Kidney epithelial cell (primary cell): Measurements from ENCODE around the gene UBL5. TPM values are rescaled to one million over a fixed set of nuclear protein-coding genes. Genes with fewer than 3 reads are reported as not detected.

Experiments used
- DNase-seq: peaks from one replicate; pipeline ENCODE4 v3.0.0-alpha.2; 2010; ENCODE audit warnings: low read depth
- H3K27me3 ChIP-seq: 2 replicates; pipeline ENCODE4 v1.6.0; 2011; ENCODE audit warnings: low read length; ENCODE audit not compliant: control insufficient read depth, insufficient read depth
- H3K36me3 ChIP-seq: 2 replicates; pipeline ENCODE4 v1.5.1; 2011; ENCODE audit warnings: low read length; ENCODE audit not compliant: control insufficient read depth, insufficient read depth
- H3K4me3 ChIP-seq: 2 replicates; pipeline ENCODE4 v1.5.1; 2011; ENCODE audit warnings: low read depth, mild to moderate bottlenecking, control low read depth, low read length
- CTCF ChIP-seq: IDR thresholded peaks from 2 replicates; pipeline ENCODE4 v1.5.1; 2011; ENCODE audit warnings: mild to moderate bottlenecking, moderate library complexity, low read length, control low read depth, inconsistent platforms; ENCODE audit not compliant: insufficient read depth, poor library complexity, severe bottlenecking
- total RNA-seq: library from RNA; depleted of rRNA; stranded (reverse); fragments of >200 nt; gene quantifications from 2 replicates; pipeline ENCODE4 v1.2.3, GENCODE V29; 2015

Gene UBL5
- total RNA-seq, 1 donor from 2014 or later, result 603 TPM

- H3K36me3 ChIP-seq, result no peaks in the 10 kb centered on the region
- no peak overlapping the region for H3K4me3 ChIP-seq
- no peaks in the 10 kb centered on the region for H3K27me3 ChIP-seq
- TF ChIP-seq CTCF, result no peak
- no peak for DNase-seq
Observed at GRCh38 chr19:9872618-9873242, 45.0 kb downstream of the UBL5 start.

- DNase-seq, result no peak
- no peak for TF ChIP-seq CTCF
- H3K27me3 ChIP-seq, result no peaks in the 10 kb centered on the region
- no peak overlapping the region for H3K4me3 ChIP-seq
- no peaks in the 10 kb centered on the region for H3K36me3 ChIP-seq
Observed at GRCh38 chr19:9875031-9875627, 47.4 kb downstream of the UBL5 start.

DNA sequence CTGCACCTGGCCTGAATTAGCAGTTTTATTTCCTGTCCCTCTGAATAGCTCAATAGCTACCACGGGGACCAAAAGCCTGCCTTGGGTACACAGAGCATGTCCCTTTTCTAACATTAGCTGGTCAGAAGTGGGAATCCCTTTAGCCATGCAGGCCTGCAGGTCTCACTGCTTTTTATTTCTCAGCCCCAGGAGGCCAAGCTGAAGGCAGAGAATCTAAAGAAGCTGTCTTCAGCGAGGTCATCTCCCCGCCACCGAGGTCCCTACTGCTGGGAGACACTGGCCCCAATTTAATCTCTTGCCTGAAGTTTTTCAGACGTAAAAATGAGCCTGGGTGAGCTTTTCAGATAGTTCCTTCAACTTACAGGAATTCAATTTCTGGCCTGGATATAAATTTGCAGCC lies 48.1 kb downstream of the UBL5 start:
- H3K4me3 ChIP-seq, result no peak overlapping the region
- TF ChIP-seq CTCF, result no peak
- H3K27me3 ChIP-seq, result no peaks in the 10 kb centered on the region

GRCh38 chr19:9877780-9878510 lies 50.2 kb downstream of the UBL5 start:
- no peak overlapping the region for H3K4me3 ChIP-seq
- H3K27me3 ChIP-seq, result no peaks in the 10 kb centered on the region
- H3K36me3 ChIP-seq, result no peaks in the 10 kb centered on the region
- no peak for TF ChIP-seq CTCF
- DNase-seq, result no peak

More for the DNA sequence above, 48.1 kb downstream of the UBL5 start:
- no peak for DNase-seq
- H3K36me3 ChIP-seq, result no peaks in the 10 kb centered on the region

DNA sequence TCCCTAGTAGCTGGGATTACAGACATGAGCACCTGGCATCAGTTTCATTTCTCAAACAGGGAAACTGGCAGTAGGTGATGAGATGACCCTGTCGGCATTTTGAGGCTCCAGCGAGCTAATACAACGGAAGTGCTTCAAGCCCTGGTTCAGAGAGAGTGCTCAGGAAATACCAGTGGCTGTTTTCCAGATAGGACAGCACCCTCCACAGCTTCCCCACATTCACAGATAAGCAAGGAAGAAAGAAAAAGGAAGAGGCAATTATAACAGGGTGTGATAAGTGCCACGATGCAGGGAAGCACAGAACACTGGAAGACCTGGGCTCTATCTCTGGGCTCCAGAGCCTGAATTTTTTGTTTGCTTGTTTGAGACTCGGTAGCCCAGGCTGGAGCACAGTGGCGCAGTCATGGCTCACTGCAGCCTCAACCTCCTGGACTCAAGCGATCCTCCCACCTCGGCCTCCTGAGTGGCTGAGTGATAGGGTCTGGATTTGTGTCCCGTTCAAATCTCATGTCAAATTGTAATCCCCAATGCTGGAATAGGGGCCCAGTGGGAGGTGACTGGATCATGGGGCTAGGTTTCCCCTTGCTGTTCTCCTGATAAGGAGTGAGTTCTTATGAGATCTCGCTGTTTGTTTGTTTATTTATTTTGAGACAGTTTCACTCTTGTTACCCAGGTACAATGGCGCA lies 50.9 kb downstream of the UBL5 start:
- Histone ChIP-seq H3K27me3 (no peaks in the 10 kb centered on the region), H3K4me3 (no peak overlapping the region), H3K36me3 (no peaks in the 10 kb centered on the region)
- DNase-seq, result no peak
- no peak for TF ChIP-seq CTCF

Other genes with a start within 250 kb of the UBL5 start
- 37.9 and 39.2 TPM in 2 replicates for gene ZNF121, start 243.4 kb upstream of the UBL5 start, total RNA-seq
- 30.8 and 40.8 TPM in 2 replicates for gene ZNF561, start 206.7 kb upstream of the UBL5 start, total RNA-seq
- gene ZNF562, start 152.8 kb upstream of the UBL5 start, total RNA-seq, result 37.3 and 37.4 TPM in 2 replicates
- gene ZNF846, start 59.2 kb upstream of the UBL5 start, total RNA-seq, result 2.8 and 4.2 TPM in 2 replicates
- gene FBXL12, start 8.8 kb upstream of the UBL5 start, total RNA-seq, result 25.2 and 30.8 TPM in 2 replicates
- gene PIN1, start 7.4 kb downstream of the UBL5 start, total RNA-seq, result 102 and 115 TPM in 2 replicates
- gene OLFM2, start 108.6 kb downstream of the UBL5 start, total RNA-seq, result 15.8 and 18.0 TPM in 2 replicates
- 0.79 and 1.3 TPM in 2 replicates for gene COL5A3, start 182.6 kb downstream of the UBL5 start, total RNA-seq
- not detected in 2 replicates for gene RDH8, start 185.6 kb downstream of the UBL5 start, total RNA-seq